NB4 (cell line): ENCODE results near the gene B3GALT5.

ENCODE experiments used
- CTCF ChIP-seq: IDR thresholded peaks from one replicate; pipeline ENCODE4 v1.5.1; 2012; ENCODE audit warnings: low read depth, low read length
- MAX ChIP-seq: IDR thresholded peaks from 2 replicates; pipeline ENCODE4 v1.6.1; 2011; ENCODE audit warnings: low read depth, low read length
- MYC ChIP-seq: IDR thresholded peaks from 2 replicates; pipeline ENCODE4 v1.6.1; 2011; ENCODE audit warnings: low read depth, low read length
- POLR2A ChIP-seq: IDR thresholded peaks from 2 replicates; pipeline ENCODE4 v1.6.1; 2011; ENCODE audit warnings: mild to moderate bottlenecking; ENCODE audit not compliant: insufficient read length; ENCODE audit errors: extremely low read depth

GRCh38 chr21:39669976-39670661, 57.4 kb downstream of the B3GALT5 start:
- TF ChIP-seq CTCF (no peak), POLR2A (no peak), MAX (no peak), MYC (no peak)
